Measurements from ENCODE around the gene SEZ6. TPM values are rescaled to one million over a fixed set of nuclear protein-coding genes. Genes with fewer than 3 reads are reported as not detected.

The SEZ6 gene
- total RNA-seq, 1 donor from 2014 or later: not detected

DNA sequence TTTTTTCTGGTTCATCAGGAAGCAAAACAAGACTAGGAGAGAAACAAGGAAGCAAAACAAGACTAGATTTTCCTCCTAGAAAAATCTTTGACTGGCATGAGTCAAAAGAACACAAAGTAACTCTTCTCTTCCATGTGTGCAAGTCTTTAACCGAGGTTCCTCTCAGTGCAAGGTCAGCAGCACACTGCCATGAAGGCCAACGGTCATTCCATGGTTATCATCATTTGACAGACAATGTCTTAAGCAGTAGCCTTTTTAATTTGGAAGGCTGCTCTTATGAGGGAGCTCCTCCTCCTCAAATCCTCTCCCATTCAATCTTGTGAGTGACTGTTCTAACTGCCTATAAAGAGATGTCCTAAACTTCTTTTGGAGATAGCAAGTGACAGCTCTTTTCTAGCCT lies 87.5 kb downstream of the SEZ6 start:
- Histone ChIP-seq H4K20me1 (ENCODE audit: insufficient read depth, low read length) (peaks cover 88% of the 10 kb centered on the region), H3K4me1 (ENCODE audit: insufficient read depth, low read length) (no peaks in the 10 kb centered on the region), H3K4me2 (ENCODE audit: low read length) (no peak overlapping the region), H3K9ac (ENCODE audit: low read length) (no peak overlapping the region), H3K9me3 (ENCODE audit: insufficient read depth, low read depth, low read length) (no peaks in the 10 kb centered on the region), H3K36me3 (ENCODE audit: insufficient read depth, low read length) (peaks cover 66% of the 10 kb centered on the region), H2AFZ (ENCODE audit: low read depth, low read length) (no peak overlapping the region), H3K4me3 (ENCODE audit: insufficient read depth, low read depth, low read length) (no peak overlapping the region), H3K27ac (ENCODE audit: low read depth, low read length) (no peak overlapping the region), H3K79me2 (ENCODE audit: insufficient read depth, low read length) (peaks cover 7% of the 10 kb centered on the region), H3K27me3 (ENCODE audit: insufficient read depth, low read length) (no peaks in the 10 kb centered on the region)
- FAIRE-seq (no peak), DNase-seq (ENCODE audit: low read depth) (no peak)
- H3K27ac Mint-ChIP-seq (ENCODE audit: unreplicated experiment): no peak overlapping the region
- no peaks in the 10 kb centered on the region for H3K9me3 Mint-ChIP-seq (ENCODE audit: unreplicated experiment)
- TF ChIP-seq, protein P1, sequence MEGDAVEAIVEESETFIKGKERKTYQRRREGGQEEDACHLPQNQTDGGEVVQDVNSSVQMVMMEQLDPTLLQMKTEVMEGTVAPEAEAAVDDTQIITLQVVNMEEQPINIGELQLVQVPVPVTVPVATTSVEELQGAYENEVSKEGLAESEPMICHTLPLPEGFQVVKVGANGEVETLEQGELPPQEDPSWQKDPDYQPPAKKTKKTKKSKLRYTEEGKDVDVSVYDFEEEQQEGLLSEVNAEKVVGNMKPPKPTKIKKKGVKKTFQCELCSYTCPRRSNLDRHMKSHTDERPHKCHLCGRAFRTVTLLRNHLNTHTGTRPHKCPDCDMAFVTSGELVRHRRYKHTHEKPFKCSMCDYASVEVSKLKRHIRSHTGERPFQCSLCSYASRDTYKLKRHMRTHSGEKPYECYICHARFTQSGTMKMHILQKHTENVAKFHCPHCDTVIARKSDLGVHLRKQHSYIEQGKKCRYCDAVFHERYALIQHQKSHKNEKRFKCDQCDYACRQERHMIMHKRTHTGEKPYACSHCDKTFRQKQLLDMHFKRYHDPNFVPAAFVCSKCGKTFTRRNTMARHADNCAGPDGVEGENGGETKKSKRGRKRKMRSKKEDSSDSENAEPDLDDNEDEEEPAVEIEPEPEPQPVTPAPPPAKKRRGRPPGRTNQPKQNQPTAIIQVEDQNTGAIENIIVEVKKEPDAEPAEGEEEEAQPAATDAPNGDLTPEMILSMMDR (IDR thresholded peaks at IDR 0.05; ENCODE audit: insufficient read depth, low read depth, low read length): no peak
- no peak for TF ChIP-seq EZH2 (IDR thresholded peaks at IDR 0.05; ENCODE audit: insufficient read depth, low read length)
- peaks cover 45% of the 10 kb centered on the region for H3K36me3 Mint-ChIP-seq (ENCODE audit: low read depth, unreplicated experiment)
- no peak overlapping the region for H3K4me3 Mint-ChIP-seq (ENCODE audit: unreplicated experiment)
- H3K4me1 Mint-ChIP-seq (ENCODE audit: low read depth, unreplicated experiment): no peaks in the 10 kb centered on the region
- H3K27me3 Mint-ChIP-seq (ENCODE audit: low read depth, unreplicated experiment): no peaks in the 10 kb centered on the region

DNA sequence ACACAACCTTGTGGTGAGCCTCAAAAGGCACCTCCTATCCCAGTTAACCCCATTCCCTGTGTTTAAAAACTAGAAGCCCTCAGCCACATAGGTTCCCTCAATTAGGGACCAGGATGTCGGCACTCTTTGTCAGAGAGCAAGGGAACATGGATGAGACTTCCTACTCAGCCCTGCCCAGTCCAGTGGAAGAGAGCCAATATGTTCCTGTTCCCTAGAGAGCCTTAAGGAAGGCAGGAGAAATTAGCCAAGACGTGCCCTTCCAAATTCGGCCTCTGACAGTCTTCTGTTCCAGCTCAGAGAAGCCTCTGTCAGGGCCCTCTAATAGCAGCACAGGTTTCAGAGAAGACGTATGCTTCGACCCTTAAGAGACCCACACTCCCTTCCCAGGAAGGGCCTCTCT lies 88.4 kb downstream of the SEZ6 start:
- Histone ChIP-seq H3K9me3 (ENCODE audit: insufficient read depth, low read depth, low read length) (no peaks in the 10 kb centered on the region), H4K20me1 (ENCODE audit: insufficient read depth, low read length) (peaks cover 89% of the 10 kb centered on the region), H3K36me3 (ENCODE audit: insufficient read depth, low read length) (peaks cover 71% of the 10 kb centered on the region), H2AFZ (ENCODE audit: low read depth, low read length) (no peak overlapping the region), H3K27me3 (ENCODE audit: insufficient read depth, low read length) (no peaks in the 10 kb centered on the region), H3K27ac (ENCODE audit: low read depth, low read length) (no peak overlapping the region), H3K79me2 (ENCODE audit: insufficient read depth, low read length) (peaks cover 7% of the 10 kb centered on the region), H3K4me1 (ENCODE audit: insufficient read depth, low read length) (no peaks in the 10 kb centered on the region), H3K9ac (ENCODE audit: low read length) (no peak overlapping the region), H3K4me3 (ENCODE audit: insufficient read depth, low read depth, low read length) (no peak overlapping the region), H3K4me2 (ENCODE audit: low read length) (no peak overlapping the region)
- TF ChIP-seq, protein P1 (IDR thresholded peaks at IDR 0.05; ENCODE audit: insufficient read depth, low read depth, low read length): no peak
- no peak for TF ChIP-seq EZH2 (IDR thresholded peaks at IDR 0.05; ENCODE audit: insufficient read depth, low read length)
- DNase-seq (ENCODE audit: low read depth): no peak
- H3K27ac Mint-ChIP-seq (ENCODE audit: unreplicated experiment): no peak overlapping the region
- FAIRE-seq: no peak
- no peak overlapping the region for H3K4me3 Mint-ChIP-seq (ENCODE audit: unreplicated experiment)
- H3K9me3 Mint-ChIP-seq (ENCODE audit: unreplicated experiment): no peaks in the 10 kb centered on the region
- peaks cover 42% of the 10 kb centered on the region for H3K36me3 Mint-ChIP-seq (ENCODE audit: low read depth, unreplicated experiment)
- no peaks in the 10 kb centered on the region for H3K27me3 Mint-ChIP-seq (ENCODE audit: low read depth, unreplicated experiment)
- no peaks in the 10 kb centered on the region for H3K4me1 Mint-ChIP-seq (ENCODE audit: low read depth, unreplicated experiment)

DNA sequence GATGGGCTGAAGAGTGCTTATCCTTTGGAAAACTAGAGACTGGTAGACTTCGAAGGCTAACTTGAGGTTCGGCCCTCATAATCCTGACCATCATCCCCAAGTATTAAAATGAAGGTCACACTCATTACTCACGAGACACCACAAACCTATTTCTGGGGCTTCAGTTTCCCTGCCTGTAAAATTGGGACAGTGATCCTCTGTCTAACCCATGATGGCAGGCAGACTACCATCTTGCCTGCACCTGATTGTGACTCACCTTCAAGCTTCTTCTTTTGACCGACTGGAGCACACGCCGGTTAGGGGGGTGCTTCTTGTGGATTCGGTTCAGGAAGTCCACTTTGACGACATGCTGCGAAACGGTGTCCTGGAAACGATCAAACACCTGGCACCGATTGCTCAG lies 88.8 kb downstream of the SEZ6 start:
- no peak for DNase-seq (ENCODE audit: low read depth)
- H3K9me3 ChIP-seq (ENCODE audit: insufficient read depth, low read depth, low read length): no peaks in the 10 kb centered on the region
- peaks cover 89% of the 10 kb centered on the region for H4K20me1 ChIP-seq (ENCODE audit: insufficient read depth, low read length)
- Mint-ChIP-seq H3K36me3 (ENCODE audit: low read depth, unreplicated experiment) (peaks cover 45% of the 10 kb centered on the region), H3K27me3 (ENCODE audit: low read depth, unreplicated experiment) (no peaks in the 10 kb centered on the region), H3K27ac (ENCODE audit: unreplicated experiment) (no peak overlapping the region), H3K9me3 (ENCODE audit: unreplicated experiment) (no peaks in the 10 kb centered on the region), H3K4me3 (ENCODE audit: unreplicated experiment) (no peak overlapping the region), H3K4me1 (ENCODE audit: low read depth, unreplicated experiment) (no peaks in the 10 kb centered on the region)
- no peak overlapping the region for H3K4me2 ChIP-seq (ENCODE audit: low read length)
- H3K79me2 ChIP-seq (ENCODE audit: insufficient read depth, low read length): peaks cover 7% of the 10 kb centered on the region
- H3K4me1 ChIP-seq (ENCODE audit: insufficient read depth, low read length): no peaks in the 10 kb centered on the region
- no peak for TF ChIP-seq EZH2 (IDR thresholded peaks at IDR 0.05; ENCODE audit: insufficient read depth, low read length)
- TF ChIP-seq, protein P1 (IDR thresholded peaks at IDR 0.05; ENCODE audit: insufficient read depth, low read depth, low read length): no peak
- no peak overlapping the region for H3K4me3 ChIP-seq (ENCODE audit: insufficient read depth, low read depth, low read length)
- no peak overlapping the region for H3K9ac ChIP-seq (ENCODE audit: low read length)
- no peak for FAIRE-seq
- no peaks in the 10 kb centered on the region for H3K27me3 ChIP-seq (ENCODE audit: insufficient read depth, low read length)
- no peak overlapping the region for H3K27ac ChIP-seq (ENCODE audit: low read depth, low read length)
- H2AFZ ChIP-seq (ENCODE audit: low read depth, low read length): no peak overlapping the region
- peaks cover 75% of the 10 kb centered on the region for H3K36me3 ChIP-seq (ENCODE audit: insufficient read depth, low read length)
